Measurements from ENCODE around the gene HOXD13.

The HOXD13 gene

DNA sequence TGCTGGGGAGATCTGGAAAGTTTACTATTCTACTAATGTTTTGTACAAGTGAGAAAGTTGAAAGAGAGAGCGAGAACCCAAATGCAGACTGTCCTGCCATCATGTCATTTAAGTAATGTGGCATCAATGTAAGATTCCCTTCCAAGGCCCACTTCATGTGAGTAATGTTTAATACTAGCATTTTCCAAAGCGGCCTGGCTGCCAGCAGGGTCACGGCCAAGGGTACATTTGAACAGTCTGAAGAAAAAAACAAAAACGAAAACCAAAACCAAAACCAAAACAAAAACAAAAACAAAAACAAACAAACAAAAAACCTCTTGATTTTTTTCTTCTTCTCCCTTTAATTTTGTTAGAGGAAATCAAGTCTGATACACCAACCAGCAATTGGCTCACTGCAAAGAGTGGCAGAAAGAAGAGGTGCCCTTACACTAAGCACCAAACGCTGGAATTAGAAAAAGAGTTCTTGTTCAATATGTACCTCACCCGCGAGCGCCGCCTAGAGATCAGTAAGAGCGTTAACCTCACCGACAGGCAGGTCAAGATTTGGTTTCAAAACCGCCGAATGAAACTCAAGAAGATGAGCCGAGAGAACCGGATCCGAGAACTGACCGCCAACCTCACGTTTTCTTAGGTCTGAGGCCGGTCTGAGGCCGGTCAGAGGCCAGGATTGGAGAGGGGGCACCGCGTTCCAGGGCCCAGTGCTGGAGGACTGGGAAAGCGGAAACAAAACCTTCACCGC lies 26.2 kb downstream of the HOXD13 start:
- no peak for DNase-seq (ENCODE audit: low read depth, low spot score)

DNA sequence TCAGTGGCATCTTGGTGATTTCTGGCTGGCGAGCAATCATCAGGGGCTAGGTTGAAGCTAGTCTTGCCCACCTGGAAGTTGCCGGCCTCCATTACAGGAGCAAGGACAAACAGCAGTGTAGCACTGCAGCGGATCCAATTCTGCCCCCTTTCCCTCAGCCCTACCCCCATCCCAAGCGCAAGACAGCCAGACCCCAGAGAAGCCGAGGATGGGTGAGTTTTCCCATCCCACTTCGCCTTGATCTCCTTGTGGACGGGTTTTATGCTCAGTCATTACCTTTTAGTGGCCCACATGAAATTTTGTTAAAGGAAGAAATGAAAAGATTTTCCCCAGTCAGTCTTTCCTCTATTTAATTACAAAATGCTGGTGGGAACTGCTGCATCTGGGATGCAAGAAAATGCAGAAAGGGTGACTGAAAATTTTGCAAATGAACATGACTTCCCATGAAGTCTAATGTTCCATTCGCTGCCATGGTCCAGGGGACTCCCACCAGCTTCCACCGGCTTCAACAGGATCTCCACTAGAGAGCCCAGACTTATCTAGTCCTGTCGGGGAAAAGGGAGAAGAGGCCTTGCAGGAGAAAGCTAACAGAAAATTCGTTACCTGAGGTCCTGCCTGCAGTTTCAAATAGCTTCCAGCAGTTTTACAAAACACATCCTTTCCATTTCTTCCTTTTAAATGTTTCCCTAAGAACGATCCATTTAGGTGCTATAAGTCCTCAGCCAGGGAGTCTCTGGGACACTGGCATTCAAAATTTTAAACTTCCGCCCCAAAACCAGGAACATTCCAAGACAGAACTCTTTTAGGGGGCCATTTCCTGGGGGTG lies 28.1 kb downstream of the HOXD13 start:
- no peak for DNase-seq (ENCODE audit: low read depth, low spot score)

DNA sequence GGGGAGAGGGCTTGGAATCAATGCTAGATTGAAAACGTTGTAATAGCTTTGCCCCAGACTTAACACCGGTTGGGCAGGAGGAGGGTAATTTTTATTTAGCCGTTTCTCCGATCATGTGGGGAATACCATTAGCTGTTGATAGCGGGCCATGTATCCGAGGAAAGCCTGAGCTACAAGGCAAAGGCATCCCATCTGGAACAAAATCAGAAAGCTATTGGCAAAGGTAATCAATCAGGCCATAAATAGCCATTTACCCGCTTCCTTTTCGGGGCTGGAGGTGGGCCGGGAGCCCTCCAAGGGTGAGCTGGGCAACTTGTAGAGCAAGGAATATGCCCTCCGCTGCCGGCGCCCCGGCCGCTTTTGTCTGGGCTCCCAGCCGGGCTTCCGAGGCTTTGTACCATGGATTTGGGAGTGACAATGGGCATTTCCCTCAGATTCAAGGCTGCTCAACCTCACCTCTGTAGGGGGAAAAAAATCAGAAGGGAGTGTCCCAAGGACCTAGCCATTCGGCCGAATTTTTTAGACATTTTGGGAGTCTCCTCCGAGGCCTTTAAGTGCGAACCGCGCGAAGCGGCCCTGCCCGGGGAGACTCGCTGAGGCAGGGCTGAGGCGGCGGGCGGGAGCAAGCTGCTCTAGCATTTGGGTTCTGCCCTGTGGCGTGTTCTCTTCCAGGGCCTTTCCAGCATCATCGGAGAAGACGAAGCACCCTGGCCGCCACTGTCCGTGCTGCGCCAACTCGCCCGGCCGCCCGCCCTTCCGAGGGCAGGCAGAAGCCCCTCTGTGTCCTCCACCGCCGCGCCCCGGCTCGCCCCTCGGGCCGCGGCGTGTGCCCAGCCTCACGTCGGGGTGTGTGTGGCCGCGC lies 28.9 kb downstream of the HOXD13 start:
- DNase-seq (ENCODE audit: low read depth, low spot score) = no peak

- DNase-seq (ENCODE audit: low read depth, low spot score) = no peak
Observed at GRCh38 chr2:176122052-176122682, 29.6 kb downstream of the HOXD13 start.

GRCh38 chr2:176122683-176123410 lies 30.3 kb downstream of the HOXD13 start, which contains the start of gene HOXD9:
Gene HOXD9 (plus strand): TSS chr2:176122719. CDS start chr2:176122769, 50 bp downstream.
- no peak for DNase-seq (ENCODE audit: low read depth, low spot score)

DNA sequence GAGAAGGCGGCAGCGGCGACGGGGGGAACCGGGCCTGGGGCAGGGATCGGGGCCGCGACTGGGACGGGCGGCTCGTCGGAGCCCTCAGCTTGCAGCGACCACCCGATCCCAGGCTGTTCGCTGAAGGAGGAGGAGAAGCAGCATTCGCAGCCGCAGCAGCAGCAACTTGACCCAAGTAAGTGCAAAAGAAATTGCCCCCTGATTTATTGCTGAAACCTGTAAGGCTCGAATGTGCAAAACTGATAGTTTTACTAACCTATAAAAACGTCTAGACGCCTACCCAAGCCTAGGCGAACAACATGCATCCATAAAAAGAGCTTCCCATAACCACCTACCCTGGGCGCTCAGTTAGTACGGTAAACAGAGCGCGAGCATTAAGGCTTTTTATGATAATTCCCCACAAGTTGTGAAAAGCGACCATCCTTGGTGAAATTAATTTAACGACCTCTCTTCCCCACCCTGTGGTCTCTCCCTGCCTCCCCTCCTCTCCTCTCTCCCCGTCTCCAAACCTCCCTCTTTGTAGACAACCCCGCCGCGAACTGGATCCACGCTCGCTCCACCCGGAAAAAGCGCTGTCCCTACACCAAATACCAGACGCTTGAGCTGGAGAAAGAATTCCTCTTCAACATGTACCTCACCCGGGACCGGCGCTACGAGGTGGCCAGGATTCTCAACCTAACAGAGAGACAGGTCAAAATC lies 31.0 kb downstream of the HOXD13 start:
- no peak for DNase-seq (ENCODE audit: low read depth, low spot score)

- no peak for DNase-seq (ENCODE audit: low read depth, low spot score)
Observed at GRCh38 chr2:176124110-176124946, 31.8 kb downstream of the HOXD13 start.

DNA sequence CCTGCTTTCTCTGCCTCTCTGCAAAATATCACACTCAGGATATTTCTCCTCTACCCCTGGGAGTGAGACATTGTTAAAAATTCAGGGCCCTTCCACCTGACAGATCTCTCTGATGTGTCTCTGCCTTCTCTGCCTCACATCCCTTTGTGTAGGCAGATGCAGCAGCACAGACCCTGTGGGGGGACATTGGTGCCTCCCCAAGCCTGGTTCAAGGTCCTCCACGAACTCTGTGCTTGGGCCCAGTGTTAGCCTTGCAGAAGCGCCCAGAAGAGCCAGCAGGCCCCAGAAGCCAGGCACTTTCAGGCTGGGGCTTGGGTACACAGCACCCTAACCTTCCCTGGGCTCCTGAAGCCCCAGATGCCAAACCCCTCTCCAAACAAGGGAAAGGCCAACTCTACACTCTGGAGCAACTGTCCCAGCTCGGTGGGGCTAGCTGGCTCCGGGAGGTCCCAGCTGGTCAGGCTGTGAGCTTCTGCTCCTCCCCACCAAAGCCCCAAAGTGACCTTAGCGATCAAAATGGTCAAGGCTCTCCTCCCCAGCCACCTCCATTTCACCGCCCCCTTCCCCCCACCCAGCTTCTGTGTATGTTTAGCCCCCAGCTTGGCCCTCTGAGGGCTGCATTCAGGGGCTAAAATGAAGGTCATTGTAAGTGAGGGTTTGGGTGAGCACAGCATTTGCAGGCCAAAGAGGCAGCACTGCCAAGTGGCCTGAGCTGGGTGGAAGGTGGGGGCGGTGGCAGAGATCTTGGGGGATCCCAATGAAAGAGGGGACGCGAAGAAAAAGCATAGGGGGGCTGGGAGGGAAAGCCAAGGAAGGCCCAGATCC lies 32.6 kb downstream of the HOXD13 start:
- DNase-seq (ENCODE audit: low read depth, low spot score) = no peak

DNA sequence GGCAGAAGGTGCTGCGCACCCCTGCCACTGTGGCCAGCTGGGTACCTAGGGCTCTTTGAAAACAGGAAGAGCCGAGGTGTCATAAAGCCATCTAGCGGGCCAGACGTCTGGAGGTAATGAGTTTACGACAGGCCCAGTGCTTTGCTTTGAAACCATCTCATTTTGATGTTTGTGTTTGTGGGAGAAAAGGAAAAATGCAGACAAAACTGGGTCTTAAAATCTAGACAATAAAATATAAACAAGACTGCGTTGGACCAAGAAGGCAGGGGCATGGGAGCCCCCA lies 33.2 kb downstream of the HOXD13 start:
- no peak for DNase-seq (ENCODE audit: low read depth, low spot score)

DNA sequence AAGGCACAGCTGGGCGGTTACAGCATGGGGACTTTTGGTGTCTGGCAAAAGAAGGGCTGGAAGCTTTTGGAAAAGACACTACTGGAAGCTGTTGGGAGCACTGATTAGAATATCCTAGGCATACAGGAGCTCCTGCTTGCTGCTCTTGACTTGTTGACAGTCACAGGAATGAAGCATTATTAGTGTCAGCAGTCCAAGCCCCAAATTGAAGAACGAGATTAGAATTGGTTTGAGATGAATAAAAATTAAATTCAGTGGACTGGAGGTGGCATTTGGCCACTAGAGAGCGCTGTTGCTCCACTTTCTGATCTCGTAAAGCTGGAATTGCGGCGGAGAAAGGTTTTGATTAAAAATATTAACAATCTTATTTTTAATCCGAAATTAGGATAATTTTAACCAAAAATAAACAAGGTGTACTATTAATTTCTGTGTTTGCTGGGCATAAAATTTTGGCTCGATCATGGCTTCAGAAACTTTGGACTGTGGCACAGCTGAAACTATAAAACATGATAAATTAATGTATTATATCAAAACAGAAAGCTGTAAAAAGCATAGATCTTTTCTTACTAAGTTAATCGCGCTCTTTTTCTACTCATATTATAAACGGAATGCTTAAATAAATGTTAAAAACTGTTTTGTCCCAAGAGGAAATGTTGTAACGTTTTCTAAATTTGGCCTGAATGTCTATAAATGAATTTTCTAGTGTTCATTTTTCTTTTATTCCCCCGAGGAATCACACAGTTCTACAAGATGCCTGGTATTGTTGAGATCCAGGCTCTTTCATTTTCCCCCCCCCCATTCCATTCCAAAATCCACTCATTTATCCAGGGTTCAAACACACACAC lies 34.6 kb downstream of the HOXD13 start:
- no peak for DNase-seq (ENCODE audit: low read depth, low spot score)

- DNase-seq (ENCODE audit: low read depth, low spot score) = no peak
Observed at GRCh38 chr2:176127774-176128072, 35.2 kb downstream of the HOXD13 start.

DNA sequence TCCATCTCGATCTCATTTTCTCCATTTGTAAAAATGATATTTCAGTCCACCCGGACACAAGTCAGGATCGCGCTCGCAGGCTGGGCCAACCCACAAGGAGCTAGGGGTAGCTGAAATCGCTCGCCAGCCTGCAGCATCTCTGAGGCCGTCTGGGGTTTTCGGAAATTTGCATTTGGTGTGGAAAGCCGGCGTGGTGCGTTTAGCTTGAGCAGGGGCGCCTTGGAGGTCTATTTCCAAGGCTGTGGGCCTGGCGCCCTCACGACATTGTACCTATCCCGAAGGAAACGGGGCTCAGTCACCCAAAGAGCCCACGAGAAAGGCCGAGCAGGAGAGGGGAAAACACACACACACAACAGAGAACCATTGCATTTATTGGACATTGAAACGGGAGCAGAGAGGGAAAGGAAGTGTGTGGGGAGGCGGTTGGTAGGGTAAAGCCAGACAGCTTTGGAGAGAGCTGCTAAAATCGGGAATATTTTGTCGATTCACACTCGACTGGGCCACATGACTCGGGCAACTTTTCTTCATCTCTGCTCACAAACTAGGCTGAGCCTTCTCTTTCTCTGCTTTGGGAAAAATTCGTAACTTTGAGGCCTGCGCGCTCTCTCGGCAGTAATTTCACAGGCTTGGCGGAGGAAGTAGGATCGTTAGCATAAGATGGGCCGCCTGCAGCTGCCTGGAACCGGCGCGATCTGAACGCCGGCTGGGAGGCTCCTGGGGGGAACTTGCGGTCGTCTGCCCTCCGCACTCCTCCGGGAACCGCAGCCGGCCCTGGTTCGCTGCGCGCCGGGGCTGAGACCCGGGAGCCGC lies 35.9 kb downstream of the HOXD13 start:
- no peak for DNase-seq (ENCODE audit: low read depth, low spot score)

DNA sequence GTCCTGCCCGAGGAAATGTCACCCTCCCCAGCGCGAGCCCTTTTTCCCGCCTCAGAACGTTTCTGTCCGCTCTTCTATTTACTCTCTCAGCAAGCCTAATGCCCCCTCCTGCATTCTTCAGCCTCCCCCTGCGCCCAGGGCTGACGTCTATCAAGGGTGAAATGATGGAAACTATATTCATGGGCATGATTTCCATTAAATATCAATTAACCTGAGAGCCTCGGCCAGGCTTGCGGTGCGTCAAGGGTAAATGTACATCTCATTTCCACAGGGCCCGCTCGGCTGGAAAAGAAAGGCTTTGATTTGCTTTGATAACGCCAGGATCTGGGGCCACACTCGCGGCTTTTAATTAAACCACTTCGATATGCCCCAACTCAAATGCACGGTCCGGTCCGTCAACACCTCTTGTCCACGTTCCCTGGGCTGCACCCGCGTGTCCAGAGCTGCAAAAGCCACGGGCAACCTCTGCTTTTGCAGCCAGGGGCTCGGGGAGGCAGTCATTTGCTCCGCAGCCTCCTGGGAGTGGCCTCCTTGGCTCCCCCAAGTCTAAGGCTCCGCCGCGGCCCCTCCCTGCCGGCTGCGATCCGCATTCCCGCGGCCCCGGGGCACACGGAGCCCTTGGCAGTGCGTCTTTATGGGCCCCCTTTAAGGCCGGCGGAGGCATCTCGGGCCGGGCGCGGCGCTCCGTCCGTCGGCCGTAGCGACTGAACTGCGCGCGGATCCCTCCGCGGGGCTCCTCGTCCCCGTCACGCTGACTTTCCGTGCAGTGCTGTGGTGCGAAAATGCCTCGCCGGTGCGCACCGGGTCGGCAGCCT lies 36.7 kb downstream of the HOXD13 start, which contains the start of gene HOXD8:
TSS of gene HOXD8 (plus strand) at position 724 of the 815 bp plus-strand sequence. CDS start 662 bp downstream, outside the sequence.
- DNase-seq (ENCODE audit: low read depth, low spot score) = no peak

DNA sequence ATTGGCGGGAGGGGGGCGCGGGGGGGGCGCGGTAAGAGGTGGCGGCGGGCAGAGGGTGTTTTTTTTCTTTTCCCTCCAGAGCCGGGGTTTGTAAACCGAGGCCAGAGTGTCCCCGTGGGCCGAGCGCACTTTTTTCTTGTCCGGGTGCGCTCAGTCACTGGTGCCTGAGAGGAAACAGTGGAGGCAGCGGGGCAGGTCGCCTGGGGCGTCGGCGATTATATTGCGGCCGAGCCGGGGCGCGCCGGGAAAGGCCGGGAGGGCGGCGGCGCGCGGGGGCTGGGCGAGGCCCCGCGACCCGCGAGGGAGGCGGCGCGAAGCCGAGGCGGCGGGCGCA lies 37.3 kb downstream of the HOXD13 start:
- DNase-seq (ENCODE audit: low read depth, low spot score) = no peak

DNA sequence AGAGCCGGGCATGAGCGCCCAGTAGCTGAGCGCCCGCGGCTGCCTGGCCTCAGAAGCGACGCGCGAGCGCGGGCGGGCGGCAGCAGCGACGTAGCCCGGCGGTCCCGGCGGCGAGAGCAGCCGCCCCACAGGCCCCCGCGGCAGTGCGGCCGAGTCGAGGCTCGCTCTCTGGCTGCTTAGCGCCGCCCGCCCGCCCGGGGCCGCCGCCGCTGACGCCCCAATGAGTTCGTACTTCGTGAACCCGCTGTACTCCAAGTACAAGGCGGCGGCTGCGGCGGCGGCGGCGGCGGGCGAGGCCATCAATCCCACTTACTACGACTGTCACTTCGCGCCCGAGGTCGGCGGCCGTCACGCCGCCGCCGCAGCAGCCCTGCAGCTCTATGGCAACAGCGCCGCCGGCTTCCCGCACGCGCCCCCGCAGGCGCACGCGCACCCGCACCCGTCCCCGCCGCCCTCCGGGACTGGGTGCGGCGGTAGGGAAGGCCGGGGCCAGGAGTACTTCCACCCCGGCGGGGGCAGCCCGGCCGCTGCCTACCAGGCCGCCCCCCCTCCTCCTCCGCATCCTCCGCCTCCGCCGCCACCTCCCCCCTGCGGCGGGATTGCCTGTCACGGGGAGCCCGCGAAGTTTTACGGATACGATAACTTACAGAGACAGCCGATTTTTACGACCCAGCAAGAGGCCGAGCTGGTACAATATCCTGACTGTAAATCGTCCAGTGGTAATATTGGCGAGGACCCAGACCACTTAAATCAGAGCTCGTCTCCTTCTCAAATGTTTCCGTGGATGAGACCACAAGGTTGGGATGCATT lies 37.8 kb downstream of the HOXD13 start:
- DNase-seq (ENCODE audit: low read depth, low spot score) = no peak
